Endothelial cell of umbilical vein (primary cell): ENCODE results near the gene SMIM11. TPM values are rescaled to one million over a fixed set of nuclear protein-coding genes. Genes with fewer than 3 reads are reported as not detected.

Experiments
- BruUV-seq: library from RNA; stranded (reverse); fragments of 400-500 nt; replicated peaks from 2 replicates; lab custom pipeline; 2021; lab: Mats Ljungman, UMichigan
- CTCF ChIA-PET: fragments of 300-600, 350-600 bp; sonication (Branson Sonifier 250); formaldehyde crosslinking; loops from one replicate; lab custom pipeline; 2021; ENCODE audit warnings: antibody characterized with exemption, inconsistent platforms; lab: Charles Lee
- POLR2A ChIA-PET: fragments of 300-600, 350-600 bp; sonication (Branson Sonifier 250); formaldehyde crosslinking; loops from one replicate; lab custom pipeline; 2021; ENCODE audit warnings: antibody characterized with exemption, inconsistent platforms; lab: Charles Lee
- DNase-seq: peaks from one replicate; pipeline ENCODE4 v3.0.0-alpha.2; 2011; ENCODE audit warnings: low read depth, low spot score
- FAIRE-seq: peaks from 2 replicates; lab custom pipeline; 2011; peaks lifted over from hg19 to GRCh38; lab: Jason Lieb, UNC
- H2AFZ ChIP-seq: 2 replicates; pipeline ENCODE4 v1.6.0; 2012; ENCODE audit warnings: low read depth, low read length, control low read depth, inconsistent platforms
- H3K27ac ChIP-seq: 2 replicates; pipeline ENCODE4 v1.5.1; 2011; ENCODE audit warnings: low read depth, mild to moderate bottlenecking, control low read depth, low read length, moderate library complexity; ENCODE audit not compliant: insufficient read depth
- H3K27me3 ChIP-seq, 2 experiments: 2 replicates each; pipeline versions ENCODE4 v1.6.0 to v1.6.1; 2011; ENCODE audit warnings: low read length in 2 of 2, mixed read lengths in 1 of 2; ENCODE audit not compliant: control insufficient read depth in 2 of 2, insufficient read depth in 2 of 2
- H3K36me3 ChIP-seq, 2 experiments: 2 replicates in 1 of 2; 3 replicates in 1 of 2; pipeline ENCODE4 v1.5.1; 2011; ENCODE audit warnings: low read length in 2 of 2, mild to moderate bottlenecking in 1 of 2, moderate library complexity in 1 of 2; ENCODE audit not compliant: control insufficient read depth in 2 of 2, insufficient read depth in 2 of 2; ENCODE audit errors: extremely low read depth in 1 of 2
- H3K4me1 ChIP-seq: 3 replicates; pipeline ENCODE4 v1.5.1; 2011; ENCODE audit warnings: mild to moderate bottlenecking, low read length; ENCODE audit not compliant: control insufficient read depth, insufficient read depth; ENCODE audit errors: extremely low read depth
- H3K4me2 ChIP-seq: 2 replicates; pipeline ENCODE4 v1.6.1; 2011; ENCODE audit warnings: low read length, control low read depth, mixed read lengths; ENCODE audit not compliant: insufficient read depth
- H3K4me3 ChIP-seq, 3 experiments: fragments of 200-600 bp in 1 of 3; sonication (generic), shearing (Covaris generic) in 1 of 3; replicated peaks in 1 of 3; 2 replicates each; pipeline ENCODE4 v1.5.1; 2011 to 2016; ENCODE audit warnings: control low read depth in 3 of 3, low read length in 3 of 3, mild to moderate bottlenecking in 2 of 3, inconsistent platforms in 1 of 3, low read depth in 1 of 3, moderate library complexity in 1 of 3; ENCODE audit not compliant: insufficient read depth in 1 of 3
- H3K79me2 ChIP-seq: 2 replicates; pipeline ENCODE4 v1.6.0; 2012; ENCODE audit warnings: low read length, inconsistent platforms; ENCODE audit not compliant: control insufficient read depth, insufficient read depth
- H3K9ac ChIP-seq: replicated peaks from 2 replicates; pipeline ENCODE3; 2011; ENCODE audit warnings: low read length, control low read depth; ENCODE audit not compliant: insufficient read depth; ENCODE audit errors: extremely low read depth
- H3K9me1 ChIP-seq: replicated peaks from 3 replicates; pipeline ENCODE4 v1.6.0; 2011; ENCODE audit warnings: mild to moderate bottlenecking, low read length; ENCODE audit not compliant: control insufficient read depth, insufficient read depth; ENCODE audit errors: extremely low read depth
- H3K9me3 ChIP-seq: replicated peaks from 2 replicates; pipeline ENCODE4 v1.5.1; 2012; ENCODE audit warnings: low read length, inconsistent platforms; ENCODE audit not compliant: control insufficient read depth, insufficient read depth
- H4K20me1 ChIP-seq: replicated peaks from 2 replicates; pipeline ENCODE3; 2011; ENCODE audit warnings: mild to moderate bottlenecking, low read length; ENCODE audit not compliant: control insufficient read depth, insufficient read depth; ENCODE audit errors: extremely low read depth
- CTCF ChIP-seq, 2 donors: IDR thresholded peaks; 1 replicate in 1 of 2; 2 replicates in 1 of 2; pipeline ENCODE4 v1.5.1; 2011; ENCODE audit warnings: low read length in 2 of 2, mild to moderate bottlenecking in 2 of 2, moderate library complexity in 2 of 2, control low read depth in 1 of 2, inconsistent platforms in 1 of 2, low read depth in 1 of 2; ENCODE audit not compliant: insufficient read depth in 1 of 2; ENCODE audit errors: extremely low read depth in 1 of 2
- EZH2 ChIP-seq: IDR thresholded peaks from 2 replicates; pipeline ENCODE4 v1.6.1; 2012; ENCODE audit warnings: borderline replicate concordance, low read depth, mild to moderate bottlenecking, moderate library complexity, low read length, inconsistent platforms; ENCODE audit not compliant: severe bottlenecking
- FOS ChIP-seq: IDR thresholded peaks from 2 replicates; pipeline ENCODE4 v1.6.1; 2011; ENCODE audit warnings: mild to moderate bottlenecking, low read length, moderate library complexity, borderline replicate concordance; ENCODE audit not compliant: insufficient read depth
- GATA2 ChIP-seq: IDR thresholded peaks from 2 replicates; pipeline ENCODE4 v1.7.0; 2011; ENCODE audit warnings: low read depth, mild to moderate bottlenecking, moderate library complexity, mixed read lengths, low read length; ENCODE audit not compliant: insufficient read length, insufficient read depth
- JUN ChIP-seq: IDR thresholded peaks from 2 replicates; pipeline ENCODE4 v1.6.1; 2011; ENCODE audit warnings: borderline replicate concordance, low read depth; ENCODE audit not compliant: insufficient read length, insufficient read depth
- MYC ChIP-seq: IDR thresholded peaks from one replicate; pipeline ENCODE4 v1.6.1; 2011; ENCODE audit warnings: mild to moderate bottlenecking, low read depth, low read length
- POLR2A ChIP-seq: IDR thresholded peaks from 2 replicates; pipeline ENCODE4 v1.6.1; 2012; ENCODE audit warnings: low read depth, mild to moderate bottlenecking, control low read depth, low read length
- POLR2AphosphoS5 ChIP-seq: IDR thresholded peaks from 2 replicates; pipeline ENCODE4 v1.6.1; 2012; ENCODE audit warnings: low read depth, mild to moderate bottlenecking, control low read depth, low read length, moderate library complexity; ENCODE audit not compliant: insufficient read depth
- dilution Hi-C: fragments of 300-500 bp; cut with MboI; formaldehyde crosslinking; loops from one replicate; pipeline ENCODE4 v1.15.0; 2019; ENCODE audit warnings: low sequenced_read_pairs; ENCODE audit not compliant: extremely low pct_ligation_motif_present
- intact Hi-C: fragments of 100-400 bp; cut with micrococcal nuclease; formaldehyde crosslinking; loops from one replicate; pipeline ENCODE4 v1.10.0; 2022
- polyA plus RNA-seq, 4 experiments: library from polyadenylated mRNA; depleted of rRNA in 3 of 4; stranded (reverse) in 3 of 4; unstranded in 1 of 4; fragments of >200 nt; gene quantifications; 2 replicates each; pipeline versions ENCODE4 v1.2.1 to v1.2.3, GENCODE V29; 2011 to 2012; ENCODE audit warnings: missing spikeins in 1 of 4
- total RNA-seq: library from RNA; stranded (reverse); gene quantifications from 2 replicates; pipeline ENCODE4 v1.2.3, GENCODE V29; 2021
- TF ChIP-seq, protein P1 (sequence below): IDR thresholded peaks from 2 replicates; pipeline ENCODE4 v1.6.1; 2011; ENCODE audit not compliant: insufficient read depth, insufficient read length

The SMIM11 gene
- total and polyA plus RNA-seq, 2 donors (not counting 3 experiments of a cell fraction or from before 2014, with no cell fraction given): 1.4 to 1.5 TPM

DNA sequence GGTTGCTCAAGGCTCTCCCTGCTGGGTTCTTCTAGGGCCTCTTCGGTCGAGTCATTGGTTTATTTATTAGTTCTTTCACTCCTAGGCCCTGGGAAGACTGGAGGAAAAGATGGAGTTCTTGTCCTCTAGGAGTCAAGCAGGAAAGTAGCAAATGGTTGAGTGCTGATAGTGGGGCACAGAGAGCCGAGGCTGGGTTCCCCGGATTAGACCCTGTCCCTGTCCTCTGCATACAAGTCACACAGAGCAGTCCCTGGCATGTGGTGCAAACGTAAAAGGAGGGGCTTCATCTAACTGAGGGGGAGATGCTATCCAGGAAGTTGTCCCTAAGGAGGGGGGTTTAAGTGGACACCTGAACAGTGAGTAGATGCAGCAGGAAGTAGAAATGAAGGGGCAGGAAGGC is 30.7 kb upstream of the SMIM11 start:
- no peak overlapping the region for H3K9ac ChIP-seq
- H3K9me1 ChIP-seq: no peaks in the 10 kb centered on the region
- H3K27me3 ChIP-seq: peaks cover 6 to 12% of the 10 kb centered on the region in 2 experiments
- no peaks in the 10 kb centered on the region for H3K4me1 ChIP-seq
- H3K79me2 ChIP-seq: no peaks in the 10 kb centered on the region
- no peak overlapping the region for H3K27ac ChIP-seq
- ChIA-PET CTCF (interaction anchor here (2.8 to 22.9 kb wide), 3 partner anchors 9 to 423 kb away, joined by 8 to 867 read pairs (median 64); no protein-coding TSS in a partner anchor), POLR2A (no interaction called here)
- dilution Hi-C loops (no loop called here), intact Hi-C loops (no loop called here)
- H2AFZ ChIP-seq: no peak overlapping the region
- DNase-seq (no peak), FAIRE-seq (no peak)
- no peak overlapping the region for H3K4me3 ChIP-seq
- no peaks in the 10 kb centered on the region for H3K9me3 ChIP-seq
- TF ChIP-seq FOS: no peak
- no peak for TF ChIP-seq GATA2
- TF ChIP-seq MYC: no peak
- no peak for TF ChIP-seq JUN
- TF ChIP-seq POLR2A: no peak
- no peak for TF ChIP-seq POLR2AphosphoS5
- no peak for TF ChIP-seq CTCF (IDR thresholded peaks at IDR 0.05; ENCODE audit: extremely low read depth in 1 of 2, insufficient read depth in 1 of 2, low read depth in 1 of 2, low read length in 2 of 2)
- TF ChIP-seq, protein P1, sequence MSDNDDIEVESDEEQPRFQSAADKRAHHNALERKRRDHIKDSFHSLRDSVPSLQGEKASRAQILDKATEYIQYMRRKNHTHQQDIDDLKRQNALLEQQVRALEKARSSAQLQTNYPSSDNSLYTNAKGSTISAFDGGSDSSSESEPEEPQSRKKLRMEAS: no peak
- no peak for TF ChIP-seq EZH2
- no peak overlapping the region for H3K4me2 ChIP-seq
- no TSS peak for BruUV-seq
- H4K20me1 ChIP-seq: no peaks in the 10 kb centered on the region
- no peaks in the 10 kb centered on the region for H3K36me3 ChIP-seq
